GM12865 (cell line): Measurements from ENCODE around the gene ARF1.

Experiments used
- DNase-seq: peaks from one replicate; pipeline ENCODE4 v3.0.0; 2010; ENCODE audit warnings: low read depth
- H3K4me3 ChIP-seq: 2 replicates; pipeline ENCODE4 v1.5.1; 2011; ENCODE audit warnings: mild to moderate bottlenecking, low read depth, low read length, control low read depth
- TF ChIP-seq, protein P1 (sequence below): IDR thresholded peaks from 2 replicates; pipeline ENCODE4 v1.5.1; 2011; ENCODE audit warnings: low read length, control low read depth, low read depth, inconsistent platforms; ENCODE audit not compliant: insufficient read depth; ENCODE audit errors: missing control alignments

The ARF1 gene

DNA sequence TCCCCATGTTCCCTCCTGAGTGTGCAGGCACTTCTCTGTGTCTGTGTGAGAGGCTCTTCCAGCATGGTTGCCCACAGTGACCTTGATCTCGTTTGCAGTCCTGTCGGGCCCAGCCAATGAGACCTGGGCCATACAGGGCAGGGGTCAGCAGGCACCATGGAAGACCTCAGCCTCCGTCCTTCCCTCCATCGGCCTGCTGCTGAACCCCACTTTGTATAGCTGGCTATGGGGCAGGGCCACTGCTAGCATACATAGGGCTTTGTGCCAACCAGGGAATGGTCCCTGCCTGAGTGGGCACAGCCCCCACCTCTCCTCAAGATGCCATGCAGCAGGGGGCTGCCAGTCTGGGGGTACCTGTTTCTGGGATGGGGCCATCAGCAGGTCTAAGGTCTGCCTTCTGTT, 16.8 kb downstream of the ARF1 start:
- DNase-seq: no peak
- H3K4me3 ChIP-seq: no peak overlapping the region
- TF ChIP-seq, protein P1, sequence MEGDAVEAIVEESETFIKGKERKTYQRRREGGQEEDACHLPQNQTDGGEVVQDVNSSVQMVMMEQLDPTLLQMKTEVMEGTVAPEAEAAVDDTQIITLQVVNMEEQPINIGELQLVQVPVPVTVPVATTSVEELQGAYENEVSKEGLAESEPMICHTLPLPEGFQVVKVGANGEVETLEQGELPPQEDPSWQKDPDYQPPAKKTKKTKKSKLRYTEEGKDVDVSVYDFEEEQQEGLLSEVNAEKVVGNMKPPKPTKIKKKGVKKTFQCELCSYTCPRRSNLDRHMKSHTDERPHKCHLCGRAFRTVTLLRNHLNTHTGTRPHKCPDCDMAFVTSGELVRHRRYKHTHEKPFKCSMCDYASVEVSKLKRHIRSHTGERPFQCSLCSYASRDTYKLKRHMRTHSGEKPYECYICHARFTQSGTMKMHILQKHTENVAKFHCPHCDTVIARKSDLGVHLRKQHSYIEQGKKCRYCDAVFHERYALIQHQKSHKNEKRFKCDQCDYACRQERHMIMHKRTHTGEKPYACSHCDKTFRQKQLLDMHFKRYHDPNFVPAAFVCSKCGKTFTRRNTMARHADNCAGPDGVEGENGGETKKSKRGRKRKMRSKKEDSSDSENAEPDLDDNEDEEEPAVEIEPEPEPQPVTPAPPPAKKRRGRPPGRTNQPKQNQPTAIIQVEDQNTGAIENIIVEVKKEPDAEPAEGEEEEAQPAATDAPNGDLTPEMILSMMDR: no peak

DNA sequence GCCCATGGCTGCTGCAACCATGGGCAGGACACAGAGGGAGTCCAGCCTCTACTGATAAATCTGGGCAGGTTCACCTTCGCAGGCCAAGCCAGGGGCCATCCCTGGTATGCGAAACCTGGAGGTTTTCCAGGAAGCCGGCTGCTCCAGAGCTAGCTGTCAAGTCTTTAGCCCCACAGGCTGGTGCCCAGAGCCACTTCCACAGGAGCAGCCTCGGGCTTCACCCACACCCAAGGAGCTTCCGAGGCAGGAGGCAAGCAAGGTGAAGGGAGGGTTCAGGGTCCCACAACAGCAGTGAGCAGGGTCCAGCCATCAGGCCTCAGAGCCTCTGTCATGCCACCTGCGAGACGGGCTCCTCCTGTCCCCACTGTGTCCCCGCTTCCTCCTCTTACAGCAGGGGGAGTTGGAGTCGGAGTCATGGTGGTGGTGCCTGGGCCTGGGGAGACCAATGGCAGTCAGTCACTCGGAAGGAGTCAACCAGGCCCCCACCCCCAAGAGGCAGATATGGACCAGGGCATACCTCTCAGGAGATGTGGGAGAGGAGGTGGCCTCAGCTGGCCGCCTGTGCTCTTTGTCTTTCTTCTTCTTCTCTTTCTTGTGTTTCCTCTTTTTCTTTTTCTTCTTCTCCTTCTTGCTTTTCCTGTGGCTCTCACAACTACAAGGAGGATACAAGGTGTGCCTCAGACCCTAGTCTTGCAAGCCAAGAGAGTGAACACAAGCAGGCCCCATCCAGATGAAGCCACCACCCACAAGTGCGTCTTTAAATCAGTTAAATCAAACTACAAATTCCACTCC, 18.5 kb downstream of the ARF1 start:
- TF ChIP-seq, protein P1: no peak
- no peak overlapping the region for H3K4me3 ChIP-seq
- no peak for DNase-seq

DNA sequence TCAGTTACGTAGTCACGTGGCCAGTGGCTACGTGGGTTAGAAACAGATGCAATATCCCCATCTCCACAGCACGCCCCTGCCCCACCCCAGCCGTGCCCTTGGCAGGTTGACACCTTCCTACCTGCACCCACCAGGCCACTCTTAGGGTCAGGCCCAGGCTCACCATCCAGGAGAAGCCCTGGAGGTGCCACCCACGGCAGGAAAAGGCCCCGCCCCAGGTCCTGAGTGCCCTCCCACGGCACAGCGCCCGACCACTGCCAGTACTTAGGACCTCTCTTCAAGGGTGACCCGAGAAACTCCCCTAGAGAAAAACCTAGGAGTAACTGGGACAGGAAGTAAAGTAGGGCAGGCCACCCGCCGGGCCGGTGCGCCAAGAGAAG, 19.1 kb downstream of the ARF1 start:
- no peak for DNase-seq
- TF ChIP-seq, protein P1: no peak
- peak overlapping the region; percentile 84 for H3K4me3 ChIP-seq

DNA sequence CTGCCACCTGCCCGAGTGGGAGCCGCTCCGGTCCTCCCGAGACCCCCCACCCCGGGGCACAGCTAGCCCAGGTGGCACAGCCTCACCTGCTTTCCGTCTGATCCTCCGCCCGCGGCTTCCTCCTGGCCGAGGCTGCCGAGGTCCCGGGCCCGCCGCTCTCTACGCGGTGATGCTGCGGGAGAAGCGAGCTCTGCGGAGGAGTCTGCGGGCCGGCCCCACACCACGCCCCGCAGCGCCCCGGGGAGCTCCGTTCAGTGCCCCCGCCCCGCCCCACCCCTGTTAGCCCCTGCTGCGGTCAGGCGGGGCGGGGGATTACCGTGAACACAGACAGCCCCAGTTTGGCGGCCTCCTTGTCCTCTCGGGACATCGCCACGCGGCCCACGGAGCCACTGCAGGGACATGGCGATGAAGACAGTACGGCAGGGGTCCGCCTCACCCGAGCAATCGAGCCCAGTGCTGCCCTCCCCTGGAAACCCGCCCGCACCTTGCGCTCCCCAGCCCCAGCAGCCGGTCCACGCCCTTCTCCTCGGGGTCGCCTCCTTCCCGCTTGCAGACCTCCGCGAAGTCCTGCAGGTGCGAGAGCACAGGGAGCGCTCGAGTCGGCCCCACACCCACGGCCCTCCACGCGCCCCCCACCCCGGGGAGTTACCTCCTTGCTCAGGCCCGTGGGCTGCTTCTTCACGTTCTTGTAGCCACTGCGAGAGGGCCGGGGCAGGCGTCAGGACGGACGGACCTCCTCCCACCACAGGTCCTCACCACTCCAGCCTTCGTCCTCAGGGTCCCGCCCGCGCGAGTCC, 19.7 kb downstream of the ARF1 start:
- DNase-seq: peak; percentile 60

DNA sequence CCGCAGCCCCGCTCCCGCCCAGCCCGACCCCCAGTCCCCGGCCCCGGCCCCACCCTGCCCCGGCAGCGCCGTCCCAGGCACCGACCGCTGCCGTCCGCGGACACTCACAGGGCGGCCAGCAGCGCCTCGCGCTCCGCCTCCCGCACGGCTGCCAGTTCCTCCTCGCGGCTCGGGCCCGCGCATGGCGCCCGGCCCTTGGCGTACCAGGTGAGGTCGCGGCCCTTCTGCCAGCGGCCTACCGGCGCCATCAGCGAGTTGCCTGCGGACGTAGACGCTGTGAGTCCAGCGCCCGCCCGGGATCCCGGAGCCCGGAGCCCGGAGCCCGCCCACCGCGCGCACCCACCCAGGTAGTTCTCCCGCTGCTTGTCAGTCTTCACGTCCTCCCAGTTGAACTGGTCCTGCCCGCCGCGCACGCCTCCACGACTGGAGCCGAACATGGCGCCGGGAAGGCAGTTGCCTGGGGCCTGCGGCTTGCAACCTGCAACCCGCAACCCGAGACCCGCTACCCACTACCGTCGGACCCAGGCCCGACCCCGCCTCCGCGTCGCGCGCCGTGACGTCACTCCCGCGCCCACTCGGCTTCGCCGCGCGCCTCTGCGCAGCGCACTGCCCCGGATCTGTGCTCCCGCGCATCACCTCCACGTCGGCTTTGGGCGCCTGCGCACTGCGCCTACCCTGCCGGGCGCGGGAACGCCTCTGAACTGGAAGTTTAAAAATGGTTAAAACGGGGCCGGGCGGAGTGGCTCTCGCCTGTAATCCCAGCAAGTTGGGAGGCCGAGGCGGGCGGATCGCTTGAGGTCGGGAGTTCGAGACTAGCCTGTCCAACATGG, 20.5 kb downstream of the ARF1 start, which contains the start of gene C1orf35:
C1orf35 (minus strand) TSS at position 535 of the 830 bp plus-strand sequence; CDS start at position 437, 98 bp downstream.
- H3K4me3 ChIP-seq: peak within 1 kb of the TSS; percentile 84
- TF ChIP-seq, protein P1: no peak
- DNase-seq: peak; percentile 94

More for the DNA sequence above, 19.7 kb downstream of the ARF1 start:
- TF ChIP-seq, protein P1: peak; percentile 21
- peak overlapping the region; percentile 84 for H3K4me3 ChIP-seq

DNA sequence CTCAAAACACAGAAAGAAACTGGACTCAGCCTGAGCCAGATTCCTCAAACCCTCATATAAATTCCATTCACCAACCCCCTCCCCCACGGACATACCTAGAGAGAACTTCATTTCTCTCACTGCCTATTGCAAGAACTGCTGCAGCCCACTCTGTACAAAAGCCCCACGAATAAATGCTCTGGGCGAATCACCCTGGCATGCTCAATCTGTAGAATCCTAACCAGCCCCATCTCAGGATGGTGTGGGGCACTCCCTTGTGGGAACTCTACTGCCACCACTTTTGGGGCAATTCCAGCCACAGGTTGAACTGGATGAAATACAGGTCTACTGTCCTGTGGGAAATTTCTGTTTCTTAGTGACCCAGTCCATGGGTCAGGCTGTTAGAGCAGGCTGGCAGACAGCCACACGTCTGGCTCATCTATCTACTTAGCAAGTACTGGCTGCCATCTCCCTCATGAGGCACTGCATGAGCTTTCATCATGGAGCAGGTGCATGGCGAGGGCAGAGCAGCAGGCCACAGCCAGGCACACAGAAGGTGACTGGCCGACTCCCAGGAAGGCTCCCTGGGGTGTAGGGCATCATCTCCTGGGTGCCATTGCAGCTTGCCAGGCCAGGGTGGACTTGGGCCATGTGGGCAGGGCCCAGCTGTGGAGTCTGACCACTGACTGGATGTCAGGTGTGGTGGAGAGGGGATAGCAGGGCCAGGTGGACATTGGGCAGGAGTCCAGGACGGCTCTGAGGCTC, 22.2 kb downstream of the ARF1 start:
- no peak for DNase-seq
- TF ChIP-seq, protein P1: no peak
- H3K4me3 ChIP-seq: no peak overlapping the region; the same call in 1 of the 2 replicates
